ENCODE data around the gene KLF2.

GRCh38 chr19:16316506-16316882 lies 8.1 kb upstream of the KLF2 start:
- no peak for TF ChIP-seq POLR2A (IDR thresholded peaks at IDR 0.05)
- TF ChIP-seq, protein P1, sequence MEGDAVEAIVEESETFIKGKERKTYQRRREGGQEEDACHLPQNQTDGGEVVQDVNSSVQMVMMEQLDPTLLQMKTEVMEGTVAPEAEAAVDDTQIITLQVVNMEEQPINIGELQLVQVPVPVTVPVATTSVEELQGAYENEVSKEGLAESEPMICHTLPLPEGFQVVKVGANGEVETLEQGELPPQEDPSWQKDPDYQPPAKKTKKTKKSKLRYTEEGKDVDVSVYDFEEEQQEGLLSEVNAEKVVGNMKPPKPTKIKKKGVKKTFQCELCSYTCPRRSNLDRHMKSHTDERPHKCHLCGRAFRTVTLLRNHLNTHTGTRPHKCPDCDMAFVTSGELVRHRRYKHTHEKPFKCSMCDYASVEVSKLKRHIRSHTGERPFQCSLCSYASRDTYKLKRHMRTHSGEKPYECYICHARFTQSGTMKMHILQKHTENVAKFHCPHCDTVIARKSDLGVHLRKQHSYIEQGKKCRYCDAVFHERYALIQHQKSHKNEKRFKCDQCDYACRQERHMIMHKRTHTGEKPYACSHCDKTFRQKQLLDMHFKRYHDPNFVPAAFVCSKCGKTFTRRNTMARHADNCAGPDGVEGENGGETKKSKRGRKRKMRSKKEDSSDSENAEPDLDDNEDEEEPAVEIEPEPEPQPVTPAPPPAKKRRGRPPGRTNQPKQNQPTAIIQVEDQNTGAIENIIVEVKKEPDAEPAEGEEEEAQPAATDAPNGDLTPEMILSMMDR (IDR thresholded peaks at IDR 0.05): no peak
